Measurements from ENCODE around the gene SLC35C1. TPM values are rescaled to one million over a fixed set of nuclear protein-coding genes. Genes with fewer than 3 reads are reported as not detected.
A peak's percentile ranks its signal among the peaks of the same experiment; 100 is the strongest.

SLC35C1 gene
- total RNA-seq, 4 donors from 2014 or later, result 24.8 to 68.8 (median 62.0) TPM

DNA sequence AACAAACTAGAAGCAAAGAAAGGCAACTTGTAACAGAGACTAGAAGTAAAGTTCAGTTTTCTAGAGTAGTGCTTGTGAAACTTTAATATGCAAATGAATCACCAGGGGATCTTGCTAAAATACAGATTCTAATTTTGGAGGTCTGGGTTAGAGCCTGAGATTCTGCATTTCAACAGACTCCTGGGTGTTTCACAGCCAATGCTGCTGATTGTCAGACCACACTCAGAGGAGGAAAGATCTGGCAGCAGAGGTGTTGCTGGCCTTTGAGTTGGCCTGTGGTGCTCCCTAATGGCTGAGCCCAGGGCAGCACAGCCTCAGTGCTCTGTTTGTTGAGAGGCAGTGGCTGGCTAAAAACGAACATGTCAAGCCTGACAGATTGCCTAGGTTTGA is 47.8 kb downstream of the SLC35C1 start:
- Histone ChIP-seq H3K27ac (no peak overlapping the region), H3K4me1 (peaks cover 0 to 73% (median 12%) of the 10 kb centered on the region in 4 donors), H3K4me3 (no peak overlapping the region), H3K9me3 (no peaks in the 10 kb centered on the region), H3K27me3 (no peaks in the 10 kb centered on the region), H3K36me3 (peaks cover 0 to 14% (median 0%) of the 10 kb centered on the region in 3 donors)
- TF ChIP-seq, protein P1, sequence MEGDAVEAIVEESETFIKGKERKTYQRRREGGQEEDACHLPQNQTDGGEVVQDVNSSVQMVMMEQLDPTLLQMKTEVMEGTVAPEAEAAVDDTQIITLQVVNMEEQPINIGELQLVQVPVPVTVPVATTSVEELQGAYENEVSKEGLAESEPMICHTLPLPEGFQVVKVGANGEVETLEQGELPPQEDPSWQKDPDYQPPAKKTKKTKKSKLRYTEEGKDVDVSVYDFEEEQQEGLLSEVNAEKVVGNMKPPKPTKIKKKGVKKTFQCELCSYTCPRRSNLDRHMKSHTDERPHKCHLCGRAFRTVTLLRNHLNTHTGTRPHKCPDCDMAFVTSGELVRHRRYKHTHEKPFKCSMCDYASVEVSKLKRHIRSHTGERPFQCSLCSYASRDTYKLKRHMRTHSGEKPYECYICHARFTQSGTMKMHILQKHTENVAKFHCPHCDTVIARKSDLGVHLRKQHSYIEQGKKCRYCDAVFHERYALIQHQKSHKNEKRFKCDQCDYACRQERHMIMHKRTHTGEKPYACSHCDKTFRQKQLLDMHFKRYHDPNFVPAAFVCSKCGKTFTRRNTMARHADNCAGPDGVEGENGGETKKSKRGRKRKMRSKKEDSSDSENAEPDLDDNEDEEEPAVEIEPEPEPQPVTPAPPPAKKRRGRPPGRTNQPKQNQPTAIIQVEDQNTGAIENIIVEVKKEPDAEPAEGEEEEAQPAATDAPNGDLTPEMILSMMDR (IDR thresholded peaks at IDR 0.05), result peak in 1 of 6 experiments; percentile 15
- TF ChIP-seq POLR2A (IDR thresholded peaks at IDR 0.05), result no peak
- no peak for DNase-seq

DNA sequence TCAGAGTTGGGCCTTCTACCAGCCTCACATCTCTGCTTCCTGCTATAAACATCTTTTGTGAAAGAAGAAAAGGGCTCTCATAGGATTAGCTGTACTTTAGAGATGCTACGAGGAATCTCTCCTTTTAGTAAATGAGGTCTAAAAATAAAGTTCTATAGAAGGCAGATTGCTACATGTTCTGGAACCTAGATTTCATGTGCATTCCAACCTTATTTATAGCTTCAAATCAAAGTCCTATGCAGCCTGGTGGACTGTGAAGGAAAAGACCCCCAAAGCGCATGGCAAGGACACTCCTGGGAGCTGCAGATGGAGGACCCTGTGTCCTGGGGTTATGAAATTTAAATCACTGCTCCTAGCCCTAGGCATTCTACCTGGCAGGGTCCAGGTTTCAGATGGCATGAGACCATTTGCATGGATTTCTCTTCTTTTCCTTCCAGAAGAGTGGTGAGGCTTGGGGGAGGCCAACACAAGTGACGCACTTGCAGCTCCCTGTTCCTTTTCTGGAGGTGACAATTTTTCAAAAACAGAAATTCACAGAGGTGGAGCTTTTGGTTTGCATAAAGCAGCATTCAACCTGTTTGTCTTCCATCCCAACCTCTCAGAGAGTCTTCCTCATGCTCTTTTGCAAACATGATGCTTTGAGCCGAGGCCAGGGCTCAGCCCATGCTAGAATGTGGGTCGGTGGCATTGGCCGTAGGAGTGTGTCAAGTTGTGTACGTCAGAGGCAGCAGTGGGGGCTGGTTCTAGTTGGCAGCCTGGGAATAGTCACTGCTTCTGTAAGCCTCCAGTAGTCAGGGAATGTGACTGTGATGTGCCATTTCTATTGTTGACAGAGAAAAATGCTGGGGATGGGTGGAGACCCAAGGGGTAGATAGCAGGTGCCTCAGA is 48.6 kb downstream of the SLC35C1 start:
- DNase-seq, result no peak
- peaks cover 0 to 75% (median 7%) of the 10 kb centered on the region in 4 donors for H3K4me1 ChIP-seq
- peaks cover 0 to 14% (median 0%) of the 10 kb centered on the region in 3 donors for H3K36me3 ChIP-seq
- no peak overlapping the region for H3K4me3 ChIP-seq
- no peak for TF ChIP-seq POLR2A (IDR thresholded peaks at IDR 0.05)
- TF ChIP-seq, protein P1 (IDR thresholded peaks at IDR 0.05), result no peak
- H3K27me3 ChIP-seq, result no peaks in the 10 kb centered on the region
- peak overlapping the region in 1 of 4 donors; percentile 76 for H3K27ac ChIP-seq
- H3K9me3 ChIP-seq, result no peaks in the 10 kb centered on the region

DNA sequence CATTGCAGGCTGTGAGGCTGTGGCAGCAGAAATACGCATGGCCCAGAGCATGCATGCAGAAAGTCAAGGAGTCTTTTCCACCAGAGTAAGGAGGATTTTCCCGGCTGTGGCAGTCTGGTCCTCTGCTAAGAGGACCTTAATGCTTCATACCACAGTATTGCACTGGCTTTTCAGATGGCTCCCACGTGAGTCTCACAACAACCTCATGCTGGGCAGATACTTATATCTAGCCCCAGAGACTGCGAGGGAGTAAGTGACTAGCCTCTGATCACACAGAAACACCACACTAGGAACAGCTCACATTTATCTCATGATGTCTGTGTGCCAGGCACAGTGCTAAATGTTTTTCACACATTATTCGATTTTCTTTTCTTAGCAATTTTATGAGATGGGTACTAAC is 50.4 kb downstream of the SLC35C1 start:
- Histone ChIP-seq H3K4me1 (peaks cover 4 to 75% (median 8%) of the 10 kb centered on the region in 4 donors), H3K4me3 (no peak overlapping the region), H3K9me3 (no peaks in the 10 kb centered on the region), H3K36me3 (peaks cover 0 to 15% (median 0%) of the 10 kb centered on the region in 3 donors), H3K27me3 (no peaks in the 10 kb centered on the region), H3K27ac (peak overlapping the region in 2 of 4 donors; percentile 45 to 76)
- no peak for TF ChIP-seq POLR2A (IDR thresholded peaks at IDR 0.05)
- DNase-seq, result no peak

DNA sequence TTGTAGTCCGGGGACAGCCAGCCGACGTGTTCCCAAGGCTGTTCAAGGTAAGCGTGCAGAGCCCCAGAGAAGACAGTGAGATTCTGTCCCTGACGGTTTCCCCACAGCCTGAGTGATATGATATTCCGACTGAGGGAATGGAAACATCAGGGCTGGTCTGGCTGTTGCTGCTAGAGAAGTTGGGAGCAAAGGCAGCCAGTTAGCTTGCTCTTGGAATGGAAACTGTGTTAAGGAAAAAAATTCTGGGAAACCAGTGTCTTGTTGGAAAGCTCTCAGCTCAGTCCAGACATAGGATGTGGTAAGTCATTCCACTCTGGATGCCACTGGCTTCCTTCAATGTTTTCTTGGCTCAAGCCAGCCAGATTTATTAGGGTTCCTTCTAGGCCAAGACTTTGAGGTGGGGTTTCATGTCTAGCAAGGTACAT is 51.1 kb downstream of the SLC35C1 start:
- H3K4me1 ChIP-seq, result peaks cover 4 to 77% (median 8%) of the 10 kb centered on the region in 4 donors
- peak overlapping the region in 2 of 4 donors; percentile 45 to 76 for H3K27ac ChIP-seq
- DNase-seq, result no peak
- H3K27me3 ChIP-seq, result no peaks in the 10 kb centered on the region
- H3K4me3 ChIP-seq, result no peak overlapping the region
- TF ChIP-seq, protein P1 (IDR thresholded peaks at IDR 0.05), result no peak
- TF ChIP-seq POLR2A (IDR thresholded peaks at IDR 0.05), result no peak
- H3K9me3 ChIP-seq, result no peaks in the 10 kb centered on the region
- H3K36me3 ChIP-seq, result peaks cover 0 to 22% (median 0%) of the 10 kb centered on the region in 3 donors

DNA sequence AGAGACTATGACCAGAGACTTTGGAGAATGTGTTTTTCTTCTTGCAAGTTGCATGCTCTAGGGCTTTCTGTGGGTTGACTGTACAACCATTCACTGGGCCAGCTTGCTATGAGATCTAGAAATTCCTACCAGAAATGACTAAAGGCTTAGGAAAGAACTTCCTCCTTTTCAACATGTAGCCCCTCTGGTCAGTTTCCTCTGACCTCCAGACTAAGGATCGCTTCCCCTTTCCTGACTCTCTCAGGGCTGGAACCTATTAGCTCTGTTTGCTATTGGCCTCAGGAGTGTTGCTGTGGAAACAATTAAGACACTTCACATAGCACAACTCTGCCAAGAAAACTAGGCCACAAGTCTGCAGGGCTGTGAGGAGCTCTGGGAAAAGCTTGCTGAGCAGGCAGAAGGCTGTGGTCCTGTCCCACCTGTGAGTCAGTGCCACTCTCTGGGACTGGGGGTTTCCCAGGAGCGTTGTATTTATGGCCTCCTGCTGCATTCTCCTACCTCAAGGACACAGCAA is 53.1 kb downstream of the SLC35C1 start:
- H3K4me3 ChIP-seq, result no peak overlapping the region
- no peaks in the 10 kb centered on the region for H3K9me3 ChIP-seq
- H3K4me1 ChIP-seq, result peaks cover 4 to 63% (median 6%) of the 10 kb centered on the region in 4 donors
- peaks cover 0 to 42% (median 0%) of the 10 kb centered on the region in 3 donors for H3K36me3 ChIP-seq
- TF ChIP-seq POLR2A (IDR thresholded peaks at IDR 0.05), result no peak
- TF ChIP-seq, protein P1 (IDR thresholded peaks at IDR 0.05), result no peak
- DNase-seq, result no peak
- H3K27me3 ChIP-seq, result no peaks in the 10 kb centered on the region
- peak overlapping the region; percentile 27 to 80 (median 68) for H3K27ac ChIP-seq
